Activated CD4-positive, alpha-beta T cell treated with anti-CD3 and anti-CD28 coated beads, Interleukin-2, amount 10 ng/mL, durations not matched to agents 24 days and 14 days (primary cell): Measurements from ENCODE around the gene MME. TPM values are rescaled to one million over a fixed set of nuclear protein-coding genes. Genes with fewer than 3 reads are reported as not detected.

Experiments
- DNase-seq: peaks from one replicate; pipeline ENCODE4 v3.0.0; 2022
- H3K27ac Mint-ChIP-seq: one replicate; pipeline ENCODE4 v1.8.0; 2022; ENCODE audit warnings: mild to moderate bottlenecking, mixed read lengths
- H3K27me3 Mint-ChIP-seq: one replicate; pipeline ENCODE4 v1.8.0; 2022; ENCODE audit warnings: mixed read lengths
- H3K36me3 Mint-ChIP-seq: one replicate; pipeline ENCODE4 v1.8.0; 2022; ENCODE audit warnings: low read depth, mild to moderate bottlenecking, mixed read lengths
- H3K4me1 Mint-ChIP-seq: one replicate; pipeline ENCODE4 v1.8.0; 2021; ENCODE audit warnings: mixed read lengths
- H3K4me3 Mint-ChIP-seq: one replicate; pipeline ENCODE4 v1.8.0; 2022; ENCODE audit warnings: mild to moderate bottlenecking, moderate library complexity, mixed read lengths
- H3K9me3 Mint-ChIP-seq: one replicate; pipeline ENCODE4 v1.8.0; 2021; ENCODE audit warnings: mixed read lengths
- intact Hi-C: fragments of 100-400 bp; cut with micrococcal nuclease; formaldehyde crosslinking; loops from one replicate; pipeline ENCODE4 v1.15.1; 2023
- total RNA-seq: library from RNA; stranded (reverse); gene quantifications from 2 replicates; pipeline ENCODE4 v1.2.3, GENCODE V29; 2022

The MME gene
- total RNA-seq, 1 donor from 2014 or later: not detected

GRCh38 chr3:155179437-155179827 is 99.3 kb downstream of the MME start:
- intact Hi-C loops: no loop called here
- peaks cover 6% of the 10 kb centered on the region for H3K4me1 Mint-ChIP-seq
- DNase-seq: no peak

GRCh38 chr3:155179966-155180757 is 100.0 kb downstream of the MME start:
- H3K9me3 Mint-ChIP-seq: peaks cover 3% of the 10 kb centered on the region
- H3K4me3 Mint-ChIP-seq: no peak overlapping the region
- no peak for DNase-seq
- no peaks in the 10 kb centered on the region for H3K36me3 Mint-ChIP-seq
- H3K27ac Mint-ChIP-seq: no peak overlapping the region
- H3K27me3 Mint-ChIP-seq: peaks cover 6% of the 10 kb centered on the region
- peaks cover 6% of the 10 kb centered on the region for H3K4me1 Mint-ChIP-seq
- intact Hi-C loops: no loop called here

More at GRCh38 chr3:155179437-155179827, 99.3 kb downstream of the MME start:
- H3K27ac Mint-ChIP-seq: no peak overlapping the region
- no peak overlapping the region for H3K4me3 Mint-ChIP-seq
- H3K9me3 Mint-ChIP-seq: peaks cover 3% of the 10 kb centered on the region
- H3K36me3 Mint-ChIP-seq: no peaks in the 10 kb centered on the region
- peaks cover 6% of the 10 kb centered on the region for H3K27me3 Mint-ChIP-seq

- Mint-ChIP-seq H3K4me3 (no peak overlapping the region), H3K27me3 (peaks cover 6% of the 10 kb centered on the region), H3K9me3 (peaks cover 3% of the 10 kb centered on the region), H3K4me1 (peaks cover 6% of the 10 kb centered on the region), H3K36me3 (no peaks in the 10 kb centered on the region), H3K27ac (no peak overlapping the region)
- intact Hi-C loops: no loop called here
- no peak for DNase-seq
Observed at GRCh38 chr3:155182467-155182866, 102.3 kb downstream of the MME start.

- peaks cover under 1% of the 10 kb centered on the region for H3K9me3 Mint-ChIP-seq
- no peak overlapping the region for H3K27ac Mint-ChIP-seq
- no peaks in the 10 kb centered on the region for H3K36me3 Mint-ChIP-seq
- no peak for DNase-seq
- peaks cover 6% of the 10 kb centered on the region for H3K4me1 Mint-ChIP-seq
- H3K4me3 Mint-ChIP-seq: peak overlapping the region; percentile 11
- H3K27me3 Mint-ChIP-seq: peaks cover 4% of the 10 kb centered on the region
- intact Hi-C loops: no loop called here
Observed at GRCh38 chr3:155184011-155184410, 103.9 kb downstream of the MME start.

- no peak overlapping the region for H3K4me3 Mint-ChIP-seq
- no peaks in the 10 kb centered on the region for H3K9me3 Mint-ChIP-seq
- DNase-seq: no peak
- peaks cover 6% of the 10 kb centered on the region for H3K4me1 Mint-ChIP-seq
- H3K27me3 Mint-ChIP-seq: peaks cover 1% of the 10 kb centered on the region
- intact Hi-C loops: no loop called here
- H3K36me3 Mint-ChIP-seq: no peaks in the 10 kb centered on the region
- H3K27ac Mint-ChIP-seq: no peak overlapping the region
Observed at GRCh38 chr3:155185631-155186071, 105.5 kb downstream of the MME start.

- peaks cover 6% of the 10 kb centered on the region for H3K4me1 Mint-ChIP-seq
- no peaks in the 10 kb centered on the region for H3K27me3 Mint-ChIP-seq
- DNase-seq: no peak
- no peaks in the 10 kb centered on the region for H3K36me3 Mint-ChIP-seq
- H3K27ac Mint-ChIP-seq: no peak overlapping the region
- H3K9me3 Mint-ChIP-seq: no peaks in the 10 kb centered on the region
- no peak overlapping the region for H3K4me3 Mint-ChIP-seq
- intact Hi-C loops: no loop called here
Observed at GRCh38 chr3:155188031-155188430, 107.9 kb downstream of the MME start.

GRCh38 chr3:155189478-155189877 is 109.4 kb downstream of the MME start:
- no peaks in the 10 kb centered on the region for H3K27me3 Mint-ChIP-seq
- H3K4me3 Mint-ChIP-seq: no peak overlapping the region
- no peak overlapping the region for H3K27ac Mint-ChIP-seq
- intact Hi-C loops: no loop called here
- no peak for DNase-seq
- no peaks in the 10 kb centered on the region for H3K4me1 Mint-ChIP-seq
- H3K36me3 Mint-ChIP-seq: no peaks in the 10 kb centered on the region
- no peaks in the 10 kb centered on the region for H3K9me3 Mint-ChIP-seq

- Mint-ChIP-seq H3K4me3 (no peak overlapping the region), H3K9me3 (no peaks in the 10 kb centered on the region)
Observed at GRCh38 chr3:155190691-155191090, 110.6 kb downstream of the MME start.

GRCh38 chr3:155192957-155193746 is 113.0 kb downstream of the MME start:
- no peak for DNase-seq
- no peak overlapping the region for H3K27ac Mint-ChIP-seq
- H3K4me1 Mint-ChIP-seq: no peaks in the 10 kb centered on the region
- intact Hi-C loops: no loop called here
- H3K9me3 Mint-ChIP-seq: no peaks in the 10 kb centered on the region
- no peaks in the 10 kb centered on the region for H3K36me3 Mint-ChIP-seq
- H3K4me3 Mint-ChIP-seq: no peak overlapping the region
- no peaks in the 10 kb centered on the region for H3K27me3 Mint-ChIP-seq

More at GRCh38 chr3:155190691-155191090, 110.6 kb downstream of the MME start:
- Mint-ChIP-seq H3K4me1 (no peaks in the 10 kb centered on the region), H3K27ac (no peak overlapping the region), H3K27me3 (no peaks in the 10 kb centered on the region), H3K36me3 (no peaks in the 10 kb centered on the region)
- DNase-seq: no peak
- intact Hi-C loops: no loop called here

- Mint-ChIP-seq H3K36me3 (no peaks in the 10 kb centered on the region), H3K27me3 (no peaks in the 10 kb centered on the region), H3K9me3 (no peaks in the 10 kb centered on the region), H3K4me1 (no peaks in the 10 kb centered on the region), H3K4me3 (no peak overlapping the region), H3K27ac (no peak overlapping the region)
- intact Hi-C loops: no loop called here
- no peak for DNase-seq
Observed at GRCh38 chr3:155193868-155194267, 113.7 kb downstream of the MME start.

- Mint-ChIP-seq H3K27me3 (no peaks in the 10 kb centered on the region), H3K4me1 (no peaks in the 10 kb centered on the region), H3K4me3 (no peak overlapping the region), H3K36me3 (no peaks in the 10 kb centered on the region), H3K27ac (no peak overlapping the region), H3K9me3 (no peaks in the 10 kb centered on the region)
- intact Hi-C loops: no loop called here
- DNase-seq: no peak
Observed at GRCh38 chr3:155194973-155195957, 115.1 kb downstream of the MME start.

GRCh38 chr3:155196131-155197021 is 116.3 kb downstream of the MME start:
- H3K4me3 Mint-ChIP-seq: no peak overlapping the region
- H3K27me3 Mint-ChIP-seq: no peaks in the 10 kb centered on the region
- H3K36me3 Mint-ChIP-seq: no peaks in the 10 kb centered on the region
- no peaks in the 10 kb centered on the region for H3K9me3 Mint-ChIP-seq
- intact Hi-C loops: no loop called here
- no peaks in the 10 kb centered on the region for H3K4me1 Mint-ChIP-seq
- no peak for DNase-seq
- H3K27ac Mint-ChIP-seq: no peak overlapping the region

- Mint-ChIP-seq H3K27ac (no peak overlapping the region), H3K4me3 (no peak overlapping the region), H3K9me3 (no peaks in the 10 kb centered on the region), H3K4me1 (no peaks in the 10 kb centered on the region), H3K27me3 (no peaks in the 10 kb centered on the region), H3K36me3 (no peaks in the 10 kb centered on the region)
- intact Hi-C loops: no loop called here
- DNase-seq: no peak
Observed at GRCh38 chr3:155197786-155198185, 117.7 kb downstream of the MME start.
